HCT116 (cell line): Measurements from ENCODE around the gene LRRC8B. TPM values are rescaled to one million over a fixed set of nuclear protein-coding genes. Genes with fewer than 3 reads are reported as not detected.

ENCODE experiments used
- ATAC-seq: fragments of 200-7000 bp; cut with Tn5 transposase; 2 replicates; pipeline ENCODE4 v1.9.1; 2020; ENCODE audit warnings: mild to moderate bottlenecking, moderate library complexity
- BruUV-seq: library from RNA; stranded (reverse); fragments of 400-500 nt; replicated peaks from 2 replicates; lab custom pipeline; 2021; lab: Mats Ljungman, UMichigan
- CTCF ChIA-PET: fragments of 300-600 bp; sonication (Branson Sonifier 250); formaldehyde crosslinking; loops from one replicate; lab custom pipeline; 2021; ENCODE audit warnings: antibody characterized with exemption; lab: Charles Lee
- POLR2A ChIA-PET: fragments of 300-600, 350-600 bp; sonication (Branson Sonifier 250); formaldehyde crosslinking; loops from one replicate; lab custom pipeline; 2021; ENCODE audit warnings: antibody characterized with exemption; lab: Charles Lee
- RAD21 ChIA-PET, 2 experiments: fragments of 300-600 bp; sonication (Branson Sonifier 250); formaldehyde crosslinking; loops; one replicate each; lab custom pipeline; 2023; ENCODE audit warnings: low total read pairs in 2 of 2; ENCODE audit not compliant: uncharacterized antibody in 2 of 2, unreplicated experiment in 2 of 2, low non-redundant PET in 1 of 2; lab: Charles Lee
- DNase-seq: peaks from one replicate; pipeline ENCODE4 v3.0.0-alpha.2; 2010; ENCODE audit warnings: low read depth, low spot score
- H2AFZ ChIP-seq: fragments of 200-600 bp; shearing (Covaris generic), sonication (generic); 2 replicates; pipeline ENCODE4 v1.6.1; 2017; ENCODE audit warnings: low read depth, mixed run types, mixed read lengths, antibody characterized with exemption, low read length; ENCODE audit not compliant: poor library complexity, severe bottlenecking
- H3K27ac ChIP-seq: 2 replicates; pipeline ENCODE4 v1.5.1; 2012; ENCODE audit warnings: low read depth, low read length
- H3K27me3 ChIP-seq: fragments of 200-600 bp; sonication (generic); 2 replicates; pipeline ENCODE4 v1.6.1; 2016; ENCODE audit warnings: mixed run types, low read length, mixed read lengths; ENCODE audit not compliant: insufficient read depth
- H3K36me3 ChIP-seq, 2 experiments: fragments of 200-500 bp in 1 of 2; fragments of 200-600 bp in 1 of 2; sonication (Bioruptor generic) in 1 of 2; sonication (generic) in 1 of 2; 2 replicates each; pipeline versions ENCODE4 v1.5.1 to v1.6.1; 2014 to 2016; ENCODE audit warnings: low read length in 2 of 2, inconsistent platforms in 1 of 2, mixed read lengths in 1 of 2, mixed run types in 1 of 2; ENCODE audit not compliant: insufficient read depth in 2 of 2, control insufficient read depth in 1 of 2
- H3K4me1 ChIP-seq, 2 experiments: fragments of 200-600 bp in 1 of 2; sonication (generic) in 1 of 2; 2 replicates each; pipeline versions ENCODE4 v1.5.1 to v1.6.1; 2012 to 2017; ENCODE audit warnings: low read length in 2 of 2, inconsistent platforms in 1 of 2, mild to moderate bottlenecking in 1 of 2, mixed read lengths in 1 of 2, mixed run types in 1 of 2, moderate library complexity in 1 of 2; ENCODE audit not compliant: insufficient read depth in 2 of 2, control insufficient read depth in 1 of 2
- H3K4me2 ChIP-seq: fragments of 200-600 bp; sonication (generic); 2 replicates; pipeline ENCODE4 v1.6.1; 2017; ENCODE audit warnings: mixed run types, low read length, mixed read lengths
- H3K4me3 ChIP-seq, 2 experiments: fragments of 200-600 bp in 1 of 2; sonication (generic) in 1 of 2; replicated peaks in 1 of 2; 2 replicates each; pipeline ENCODE4 v1.5.1; 2011 to 2016; ENCODE audit warnings: low read length in 2 of 2, control low read depth in 1 of 2, low read depth in 1 of 2, mild to moderate bottlenecking in 1 of 2, mixed read lengths in 1 of 2, mixed run types in 1 of 2
- H3K79me2 ChIP-seq: fragments of 200-600 bp; sonication (generic); 2 replicates; pipeline ENCODE4 v1.6.1; 2017; ENCODE audit warnings: mild to moderate bottlenecking, mixed run types, low read length, moderate library complexity, mixed read lengths; ENCODE audit not compliant: insufficient read depth
- H3K9ac ChIP-seq: fragments of 200-600 bp; sonication (generic); 2 replicates; pipeline ENCODE4 v1.6.1; 2016; ENCODE audit warnings: low read length, mixed read lengths
- H3K9me2 ChIP-seq: fragments of 200-600 bp; sonication (generic), shearing (Covaris generic); 2 replicates; pipeline ENCODE4 v1.6.1; 2017; ENCODE audit warnings: mixed run types, mild to moderate bottlenecking, moderate library complexity; ENCODE audit not compliant: insufficient read depth
- H3K9me3 ChIP-seq, 2 experiments: fragments of 200-500 bp in 1 of 2; fragments of 200-600 bp in 1 of 2; sonication (Bioruptor generic) in 1 of 2; sonication (generic) in 1 of 2; 2 replicates each; pipeline ENCODE4 v1.6.1; 2014 to 2017; ENCODE audit warnings: low read length in 2 of 2, mixed read lengths in 2 of 2, inconsistent platforms in 1 of 2, low read depth in 1 of 2, mild to moderate bottlenecking in 1 of 2, mixed run types in 1 of 2, moderate library complexity in 1 of 2; ENCODE audit not compliant: control insufficient read depth in 1 of 2, insufficient read depth in 1 of 2
- H4K20me1 ChIP-seq: fragments of 200-600 bp; sonication (generic), shearing (Covaris generic); 2 replicates; pipeline ENCODE4 v1.6.1; 2017; ENCODE audit warnings: mixed run types, mild to moderate bottlenecking, moderate library complexity; ENCODE audit not compliant: insufficient read depth
- CEBPB ChIP-seq: IDR thresholded peaks from 2 replicates; pipeline ENCODE4 v1.6.1; 2012; ENCODE audit warnings: low read depth
- ELF1 ChIP-seq: IDR thresholded peaks from 2 replicates; pipeline ENCODE4 v1.6.1; 2012; ENCODE audit warnings: low read depth, borderline replicate concordance
- EZH2 ChIP-seq: fragments of 200-600 bp; sonication (generic); IDR thresholded peaks from 2 replicates; pipeline ENCODE4 v1.6.1; 2017; ENCODE audit warnings: antibody characterized with exemption, mixed run types
- EZH2phosphoT487 ChIP-seq: fragments of 200-600 bp; IDR thresholded peaks from 2 replicates; pipeline ENCODE4 v1.6.1; 2018; ENCODE audit warnings: antibody characterized with exemption, borderline replicate concordance
- FOSL1 ChIP-seq: IDR thresholded peaks from 2 replicates; pipeline ENCODE4 v1.6.1; 2012; ENCODE audit warnings: low read depth
- JUND ChIP-seq: IDR thresholded peaks from 2 replicates; pipeline ENCODE4 v1.6.1; 2012
- POLR2A ChIP-seq: IDR thresholded peaks from 2 replicates; pipeline ENCODE4 v1.7.0; 2011; ENCODE audit warnings: borderline replicate concordance; ENCODE audit not compliant: insufficient read depth, insufficient read length; ENCODE audit errors: extremely low read depth
- POLR2AphosphoS5 ChIP-seq: IDR thresholded peaks from 2 replicates; pipeline ENCODE4 v1.6.1; 2011; ENCODE audit warnings: mild to moderate bottlenecking, low read depth, low read length, moderate library complexity
- RAD21 ChIP-seq: IDR thresholded peaks from 2 replicates; pipeline ENCODE4 v1.6.1; 2012; ENCODE audit warnings: low read depth, mild to moderate bottlenecking
- SIN3A ChIP-seq: IDR thresholded peaks from 2 replicates; pipeline ENCODE4 v1.6.1; 2012; ENCODE audit warnings: low read depth
- SP1 ChIP-seq: IDR thresholded peaks from 2 replicates; pipeline ENCODE4 v1.6.1; 2012; ENCODE audit warnings: low read depth
- SRF ChIP-seq: IDR thresholded peaks from 2 replicates; pipeline ENCODE4 v1.6.1; 2012; ENCODE audit warnings: low read depth
- TCF7L2 ChIP-seq: IDR thresholded peaks from 2 replicates; pipeline ENCODE4 v1.7.0; 2011; ENCODE audit warnings: borderline replicate concordance, inconsistent platforms; ENCODE audit not compliant: insufficient read depth, insufficient read length; ENCODE audit errors: extremely low read depth
- YY1 ChIP-seq: IDR thresholded peaks from 2 replicates; pipeline ENCODE4 v1.6.1; 2011; ENCODE audit warnings: low read length, low read depth, moderate library complexity, mild to moderate bottlenecking; ENCODE audit not compliant: insufficient replicate concordance; ENCODE audit errors: extremely low read depth
- ZNF274 ChIP-seq: fragments of 200-500 bp; sonication (Bioruptor generic); IDR thresholded peaks from 2 replicates; pipeline ENCODE4 v1.6.1; 2014; ENCODE audit warnings: mild to moderate bottlenecking, low read depth, low read length, inconsistent platforms
- intact Hi-C: fragments of 100-400 bp; cut with micrococcal nuclease; formaldehyde crosslinking; loops from 2 replicates; pipeline ENCODE4 v1.10.0; 2022
- total RNA-seq: library from RNA; stranded (reverse); gene quantifications from one replicate; pipeline ENCODE4 v1.2.1, GENCODE V29; 2021; ENCODE audit not compliant: unreplicated experiment
- TF ChIP-seq, protein P1 (sequence below): IDR thresholded peaks from 2 replicates; pipeline ENCODE4 v1.6.1; 2012
- TF ChIP-seq, protein P2 (sequence below): IDR thresholded peaks from 2 replicates; pipeline ENCODE4 v1.6.1; 2011; ENCODE audit warnings: mild to moderate bottlenecking, low read length, moderate library complexity; ENCODE audit not compliant: insufficient replicate concordance; ENCODE audit errors: extremely low read depth
- TF ChIP-seq, protein P3 (sequence below), 3 experiments: fragments of 200-600 bp in 1 of 3; sonication (generic) in 1 of 3; IDR thresholded peaks in 2 of 3; conservative IDR thresholded peaks in 1 of 3; 2 replicates each; pipeline ENCODE4 v1.5.1; 2012 to 2017; ENCODE audit warnings: low read depth in 2 of 3, low read length in 2 of 3, antibody characterized with exemption in 1 of 3, borderline replicate concordance in 1 of 3, control low read depth in 1 of 3, mild to moderate bottlenecking in 1 of 3, mixed read lengths in 1 of 3, mixed run types in 1 of 3, moderate library complexity in 1 of 3; ENCODE audit not compliant: insufficient read depth in 1 of 3
- TF ChIP-seq, protein P4 (sequence below): IDR thresholded peaks from 2 replicates; pipeline ENCODE4 v1.6.1; 2012; ENCODE audit warnings: low read depth
- TF ChIP-seq, protein P5 (sequence below): IDR thresholded peaks from 2 replicates; pipeline ENCODE4 v1.6.1; 2012

Gene LRRC8B
- total RNA-seq, 1 experiment from 2014 or later = 17.9 TPM

DNA sequence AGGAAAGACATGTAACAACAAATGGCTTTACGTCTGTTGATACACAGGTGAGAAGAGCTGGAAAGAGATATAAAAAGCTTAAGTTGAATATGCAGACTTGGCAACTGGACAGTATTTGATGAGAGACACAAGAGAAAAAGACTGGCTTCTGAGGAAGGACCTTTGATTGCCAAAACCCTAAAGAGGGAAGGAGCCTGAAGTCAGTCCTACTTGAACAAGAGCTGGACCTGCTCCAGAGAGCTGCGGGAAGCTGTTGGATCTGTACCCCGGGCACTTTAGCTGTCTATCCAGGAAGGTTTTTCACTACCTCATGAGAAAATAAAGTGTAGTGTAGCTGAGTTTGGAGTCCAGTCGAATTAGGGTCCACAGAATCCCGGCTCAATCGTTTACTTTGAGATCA is 25.3 kb upstream of the LRRC8B start:
- Histone ChIP-seq H3K9ac (no peak overlapping the region), H3K4me1 (no peaks in the 10 kb centered on the region), H3K9me3 (no peaks in the 10 kb centered on the region), H3K79me2 (no peaks in the 10 kb centered on the region), H3K27ac (no peak overlapping the region), H3K4me2 (no peak overlapping the region), H4K20me1 (no peaks in the 10 kb centered on the region), H2AFZ (no peak overlapping the region), H3K4me3 (no peak overlapping the region), H3K27me3 (no peaks in the 10 kb centered on the region), H3K36me3 (no peaks in the 10 kb centered on the region), H3K9me2 (no peaks in the 10 kb centered on the region)
- no TSS peak for BruUV-seq
- DNase-seq (no peak), ATAC-seq (no peak)
- TF ChIP-seq ELF1 = no peak
- no peak for TF ChIP-seq ZNF274
- TF ChIP-seq, protein P1, sequence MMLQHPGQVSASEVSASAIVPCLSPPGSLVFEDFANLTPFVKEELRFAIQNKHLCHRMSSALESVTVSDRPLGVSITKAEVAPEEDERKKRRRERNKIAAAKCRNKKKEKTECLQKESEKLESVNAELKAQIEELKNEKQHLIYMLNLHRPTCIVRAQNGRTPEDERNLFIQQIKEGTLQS = no peak
- no peak for TF ChIP-seq POLR2AphosphoS5
- TF ChIP-seq EZH2 = no peak
- no peak for TF ChIP-seq YY1
- TF ChIP-seq SRF = no peak
- TF ChIP-seq SP1 = no peak
- no peak for TF ChIP-seq TCF7L2
- TF ChIP-seq EZH2phosphoT487 = no peak
- TF ChIP-seq SIN3A = no peak
- TF ChIP-seq, protein P2, sequence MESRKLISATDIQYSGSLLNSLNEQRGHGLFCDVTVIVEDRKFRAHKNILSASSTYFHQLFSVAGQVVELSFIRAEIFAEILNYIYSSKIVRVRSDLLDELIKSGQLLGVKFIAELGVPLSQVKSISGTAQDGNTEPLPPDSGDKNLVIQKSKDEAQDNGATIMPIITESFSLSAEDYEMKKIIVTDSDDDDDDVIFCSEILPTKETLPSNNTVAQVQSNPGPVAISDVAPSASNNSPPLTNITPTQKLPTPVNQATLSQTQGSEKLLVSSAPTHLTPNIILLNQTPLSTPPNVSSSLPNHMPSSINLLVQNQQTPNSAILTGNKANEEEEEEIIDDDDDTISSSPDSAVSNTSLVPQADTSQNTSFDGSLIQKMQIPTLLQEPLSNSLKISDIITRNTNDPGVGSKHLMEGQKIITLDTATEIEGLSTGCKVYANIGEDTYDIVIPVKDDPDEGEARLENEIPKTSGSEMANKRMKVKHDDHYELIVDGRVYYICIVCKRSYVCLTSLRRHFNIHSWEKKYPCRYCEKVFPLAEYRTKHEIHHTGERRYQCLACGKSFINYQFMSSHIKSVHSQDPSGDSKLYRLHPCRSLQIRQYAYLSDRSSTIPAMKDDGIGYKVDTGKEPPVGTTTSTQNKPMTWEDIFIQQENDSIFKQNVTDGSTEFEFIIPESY = no peak
- TF ChIP-seq POLR2A = no peak
- no peak for TF ChIP-seq CEBPB
- TF ChIP-seq, protein P3, sequence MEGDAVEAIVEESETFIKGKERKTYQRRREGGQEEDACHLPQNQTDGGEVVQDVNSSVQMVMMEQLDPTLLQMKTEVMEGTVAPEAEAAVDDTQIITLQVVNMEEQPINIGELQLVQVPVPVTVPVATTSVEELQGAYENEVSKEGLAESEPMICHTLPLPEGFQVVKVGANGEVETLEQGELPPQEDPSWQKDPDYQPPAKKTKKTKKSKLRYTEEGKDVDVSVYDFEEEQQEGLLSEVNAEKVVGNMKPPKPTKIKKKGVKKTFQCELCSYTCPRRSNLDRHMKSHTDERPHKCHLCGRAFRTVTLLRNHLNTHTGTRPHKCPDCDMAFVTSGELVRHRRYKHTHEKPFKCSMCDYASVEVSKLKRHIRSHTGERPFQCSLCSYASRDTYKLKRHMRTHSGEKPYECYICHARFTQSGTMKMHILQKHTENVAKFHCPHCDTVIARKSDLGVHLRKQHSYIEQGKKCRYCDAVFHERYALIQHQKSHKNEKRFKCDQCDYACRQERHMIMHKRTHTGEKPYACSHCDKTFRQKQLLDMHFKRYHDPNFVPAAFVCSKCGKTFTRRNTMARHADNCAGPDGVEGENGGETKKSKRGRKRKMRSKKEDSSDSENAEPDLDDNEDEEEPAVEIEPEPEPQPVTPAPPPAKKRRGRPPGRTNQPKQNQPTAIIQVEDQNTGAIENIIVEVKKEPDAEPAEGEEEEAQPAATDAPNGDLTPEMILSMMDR (IDR thresholded peaks at IDR 0.05 in 2 of 3, conservative IDR thresholded peaks at IDR 0.05 in 1 of 3; ENCODE audit: borderline replicate concordance in 1 of 3, insufficient read depth in 1 of 3, low read depth in 2 of 3, low read length in 2 of 3) = no peak
- TF ChIP-seq RAD21 = no peak
- no peak for TF ChIP-seq FOSL1
- TF ChIP-seq, protein P4, sequence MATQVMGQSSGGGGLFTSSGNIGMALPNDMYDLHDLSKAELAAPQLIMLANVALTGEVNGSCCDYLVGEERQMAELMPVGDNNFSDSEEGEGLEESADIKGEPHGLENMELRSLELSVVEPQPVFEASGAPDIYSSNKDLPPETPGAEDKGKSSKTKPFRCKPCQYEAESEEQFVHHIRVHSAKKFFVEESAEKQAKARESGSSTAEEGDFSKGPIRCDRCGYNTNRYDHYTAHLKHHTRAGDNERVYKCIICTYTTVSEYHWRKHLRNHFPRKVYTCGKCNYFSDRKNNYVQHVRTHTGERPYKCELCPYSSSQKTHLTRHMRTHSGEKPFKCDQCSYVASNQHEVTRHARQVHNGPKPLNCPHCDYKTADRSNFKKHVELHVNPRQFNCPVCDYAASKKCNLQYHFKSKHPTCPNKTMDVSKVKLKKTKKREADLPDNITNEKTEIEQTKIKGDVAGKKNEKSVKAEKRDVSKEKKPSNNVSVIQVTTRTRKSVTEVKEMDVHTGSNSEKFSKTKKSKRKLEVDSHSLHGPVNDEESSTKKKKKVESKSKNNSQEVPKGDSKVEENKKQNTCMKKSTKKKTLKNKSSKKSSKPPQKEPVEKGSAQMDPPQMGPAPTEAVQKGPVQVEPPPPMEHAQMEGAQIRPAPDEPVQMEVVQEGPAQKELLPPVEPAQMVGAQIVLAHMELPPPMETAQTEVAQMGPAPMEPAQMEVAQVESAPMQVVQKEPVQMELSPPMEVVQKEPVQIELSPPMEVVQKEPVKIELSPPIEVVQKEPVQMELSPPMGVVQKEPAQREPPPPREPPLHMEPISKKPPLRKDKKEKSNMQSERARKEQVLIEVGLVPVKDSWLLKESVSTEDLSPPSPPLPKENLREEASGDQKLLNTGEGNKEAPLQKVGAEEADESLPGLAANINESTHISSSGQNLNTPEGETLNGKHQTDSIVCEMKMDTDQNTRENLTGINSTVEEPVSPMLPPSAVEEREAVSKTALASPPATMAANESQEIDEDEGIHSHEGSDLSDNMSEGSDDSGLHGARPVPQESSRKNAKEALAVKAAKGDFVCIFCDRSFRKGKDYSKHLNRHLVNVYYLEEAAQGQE = no peak
- TF ChIP-seq JUND = no peak
- TF ChIP-seq, protein P5, sequence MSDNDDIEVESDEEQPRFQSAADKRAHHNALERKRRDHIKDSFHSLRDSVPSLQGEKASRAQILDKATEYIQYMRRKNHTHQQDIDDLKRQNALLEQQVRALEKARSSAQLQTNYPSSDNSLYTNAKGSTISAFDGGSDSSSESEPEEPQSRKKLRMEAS = no peak
- RAD21 ChIA-PET = no interaction called here
- CTCF ChIA-PET = no interaction called here
- POLR2A ChIA-PET = no interaction called here
- intact Hi-C loops = no loop called here
